Subcutaneous abdominal adipose tissue (tissue), 5 donors: ENCODE results near the gene SLC20A1.

ENCODE experiments used
- H3K27ac ChIP-seq: one replicate; pipeline ENCODE4 v1.7.0; 2013; ENCODE audit warnings: low read depth, mild to moderate bottlenecking, inconsistent platforms, low read length, moderate library complexity
- H3K27me3 ChIP-seq, 5 donors: one replicate each; pipeline ENCODE4 v1.7.0; 2013; ENCODE audit warnings: low read length in 5 of 5, inconsistent platforms in 1 of 5; ENCODE audit not compliant: control insufficient read depth in 5 of 5, insufficient read depth in 4 of 5
- H3K36me3 ChIP-seq, 5 donors: one replicate each; pipeline ENCODE4 v1.7.0; 2013; ENCODE audit warnings: low read length in 5 of 5; ENCODE audit not compliant: control insufficient read depth in 5 of 5, insufficient read depth in 5 of 5
- H3K4me1 ChIP-seq, 5 donors: one replicate each; pipeline ENCODE4 v1.7.0; 2013; ENCODE audit warnings: low read length in 5 of 5, mild to moderate bottlenecking in 3 of 5, moderate library complexity in 1 of 5; ENCODE audit not compliant: control insufficient read depth in 5 of 5, insufficient read depth in 5 of 5
- H3K4me3 ChIP-seq, 5 donors: one replicate each; pipeline ENCODE4 v1.7.0; 2013; ENCODE audit warnings: low read length in 5 of 5, low read depth in 1 of 5
- H3K9ac ChIP-seq, 5 donors: one replicate each; pipeline ENCODE4 v1.7.0; 2013; ENCODE audit warnings: low read length in 5 of 5, mild to moderate bottlenecking in 4 of 5, moderate library complexity in 3 of 5
- H3K9me3 ChIP-seq, 5 donors: one replicate each; pipeline ENCODE4 v1.7.0; 2013; ENCODE audit warnings: low read length in 5 of 5; ENCODE audit not compliant: control insufficient read depth in 5 of 5
- donor health status: healthy.
- donor health status: healthy.
- donor health status: healthy.
- donor health status: healthy.
- donor health status: healthy.

Gene SLC20A1

DNA sequence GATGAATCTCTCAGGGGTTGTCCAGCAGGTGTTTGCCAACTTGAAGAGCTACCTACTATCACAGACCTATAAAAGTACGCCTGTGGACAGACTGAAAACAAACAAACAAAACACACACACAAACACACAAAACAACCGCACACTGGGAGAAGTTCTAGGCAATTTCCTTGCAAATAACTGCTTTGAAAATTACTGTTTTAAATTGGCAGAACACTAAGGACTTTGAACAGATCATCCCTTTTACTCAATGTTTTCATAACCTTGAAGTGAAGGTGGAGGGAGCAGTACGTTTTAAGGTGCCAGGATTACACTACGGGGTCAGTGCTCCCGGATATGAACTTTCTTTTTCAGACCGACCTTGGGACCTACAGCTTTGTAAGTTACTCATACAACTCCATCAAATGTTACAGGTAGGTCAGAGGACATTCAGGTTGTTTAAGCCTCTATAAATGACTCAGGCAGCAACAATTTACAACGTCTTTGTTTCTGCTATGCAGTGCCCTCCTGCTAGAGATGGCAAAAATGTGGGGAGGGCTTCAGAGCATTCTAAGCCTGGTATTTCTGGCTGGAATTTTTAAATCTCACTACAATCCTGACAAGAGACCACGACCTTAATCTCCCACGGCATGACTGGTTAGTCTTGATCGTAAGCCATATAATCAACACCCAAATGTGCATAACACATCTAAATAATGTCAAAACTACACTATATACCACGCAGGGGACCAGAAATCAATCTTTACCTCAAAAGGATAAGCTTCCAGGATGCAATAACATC is 1.4 kb upstream of the SLC20A1 start:
- peaks cover 6 to 33% (median 26%) of the 10 kb centered on the region in 5 donors for H3K4me1 ChIP-seq
- peak overlapping the region; percentile 71 to 90 (median 81) for H3K4me3 ChIP-seq
- H3K36me3 ChIP-seq: peaks cover 4 to 12% (median 10%) of the 10 kb centered on the region in 5 donors
- no peak overlapping the region for H3K27ac ChIP-seq
- H3K27me3 ChIP-seq: no peaks in the 10 kb centered on the region
- peak overlapping the region in 3 of 5 donors; percentile 59 to 78 (median 65) for H3K9ac ChIP-seq
- H3K9me3 ChIP-seq: no peaks in the 10 kb centered on the region

DNA sequence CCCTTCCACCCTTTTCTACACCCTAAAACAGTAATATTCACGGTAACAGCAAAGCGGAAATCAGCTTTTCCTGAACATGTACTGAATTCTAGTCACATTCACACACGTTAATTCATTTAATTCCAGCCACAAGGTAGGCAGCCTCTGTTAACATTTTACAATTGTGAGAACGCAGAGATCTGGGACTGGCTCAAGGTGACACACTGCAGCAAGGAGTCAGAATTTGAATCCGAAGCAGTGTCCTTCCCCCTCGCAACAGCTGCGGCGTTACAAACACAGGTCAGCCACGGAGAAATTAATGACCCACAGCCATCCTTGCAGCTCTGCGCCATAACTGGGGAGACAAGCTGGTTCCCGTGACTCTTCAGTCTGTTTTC is 818 bp upstream of the SLC20A1 start:
- Histone ChIP-seq H3K4me3 (peak overlapping the region; percentile 71 to 90 (median 81)), H3K9ac (peak overlapping the region in 3 of 5 donors; percentile 59 to 78 (median 65)), H3K27ac (peak overlapping the region; percentile 77), H3K36me3 (peaks cover 10 to 18% (median 13%) of the 10 kb centered on the region in 5 donors), H3K9me3 (no peaks in the 10 kb centered on the region), H3K4me1 (peaks cover 6 to 33% (median 26%) of the 10 kb centered on the region in 5 donors), H3K27me3 (no peaks in the 10 kb centered on the region)

DNA sequence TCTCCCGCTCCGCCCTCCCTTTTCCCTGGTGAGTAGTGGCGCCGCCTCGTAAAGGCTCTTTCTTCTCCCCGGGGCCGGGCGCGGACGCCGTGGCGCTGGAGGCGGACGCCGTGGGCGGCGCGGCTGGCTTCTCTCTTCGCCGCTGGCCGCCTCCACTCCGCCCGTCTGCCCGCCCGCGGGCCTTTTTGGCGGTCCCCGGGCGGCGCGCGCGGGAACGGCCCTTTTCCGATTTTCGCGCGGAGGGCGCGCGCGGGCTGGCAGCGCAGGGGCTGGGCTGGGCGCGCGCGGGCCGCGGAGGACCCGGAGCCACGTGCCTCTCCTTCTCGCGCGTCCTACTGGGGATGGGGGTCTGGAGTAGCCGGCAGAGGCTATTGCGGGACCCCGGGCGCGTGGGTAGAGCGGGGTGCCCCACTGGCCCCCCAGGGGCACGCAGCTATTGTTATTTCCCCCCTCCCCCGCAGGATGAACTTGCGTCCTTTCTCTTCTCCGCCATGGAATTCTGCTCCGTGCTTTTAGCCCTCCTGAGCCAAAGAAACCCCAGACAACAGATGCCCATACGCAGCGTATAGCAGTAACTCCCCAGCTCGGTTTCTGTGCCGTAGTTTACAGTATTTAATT is 472 bp downstream of the SLC20A1 start:
- H3K27ac ChIP-seq: peak overlapping the region; percentile 77
- peak overlapping the region; percentile 79 to 90 (median 81) for H3K4me3 ChIP-seq
- H3K36me3 ChIP-seq: peaks cover 11 to 24% (median 17%) of the 10 kb centered on the region in 5 donors
- no peaks in the 10 kb centered on the region for H3K27me3 ChIP-seq
- peak overlapping the region in 4 of 5 donors; percentile 76 to 86 (median 82) for H3K9ac ChIP-seq
- no peaks in the 10 kb centered on the region for H3K9me3 ChIP-seq
- peaks cover 6 to 33% (median 26%) of the 10 kb centered on the region in 5 donors for H3K4me1 ChIP-seq

DNA sequence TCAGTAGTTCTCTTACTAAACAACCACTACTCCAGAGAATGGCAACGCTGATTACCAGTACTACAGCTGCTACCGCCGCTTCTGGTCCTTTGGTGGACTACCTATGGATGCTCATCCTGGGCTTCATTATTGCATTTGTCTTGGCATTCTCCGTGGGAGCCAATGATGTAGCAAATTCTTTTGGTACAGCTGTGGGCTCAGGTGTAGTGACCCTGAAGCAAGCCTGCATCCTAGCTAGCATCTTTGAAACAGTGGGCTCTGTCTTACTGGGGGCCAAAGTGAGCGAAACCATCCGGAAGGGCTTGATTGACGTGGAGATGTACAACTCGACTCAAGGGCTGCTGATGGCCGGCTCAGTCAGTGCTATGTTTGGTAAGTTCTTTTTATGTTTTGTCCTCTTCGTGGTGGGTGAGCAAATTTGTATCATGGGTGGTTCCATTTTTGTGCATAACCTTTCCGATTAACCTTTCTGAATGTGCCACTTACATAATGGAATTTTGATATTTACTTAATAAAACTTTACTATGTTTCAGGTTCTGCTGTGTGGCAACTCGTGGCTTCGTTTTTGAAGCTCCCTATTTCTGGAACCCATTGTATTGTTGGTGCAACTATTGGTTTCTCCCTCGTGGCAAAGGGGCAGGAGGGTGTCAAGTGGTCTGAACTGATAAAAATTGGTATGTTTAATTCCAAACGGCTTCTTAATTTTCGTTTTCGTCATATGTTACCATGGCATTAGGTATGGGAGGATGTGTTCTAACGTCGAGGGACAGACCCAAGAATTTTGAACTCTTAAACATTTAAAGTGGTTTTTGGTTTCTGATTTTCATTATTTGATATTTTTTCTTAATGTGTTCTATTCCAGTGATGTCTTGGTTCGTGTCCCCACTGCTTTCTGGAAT is 1.3 kb downstream of the SLC20A1 start:
- peaks cover 15 to 32% (median 23%) of the 10 kb centered on the region in 5 donors for H3K36me3 ChIP-seq
- H3K9ac ChIP-seq: peak overlapping the region in 2 of 5 donors; percentile 78 to 83
- H3K4me3 ChIP-seq: peak overlapping the region; percentile 79 to 90 (median 81)
- H3K27ac ChIP-seq: no peak overlapping the region
- peaks cover 6 to 31% (median 26%) of the 10 kb centered on the region in 5 donors for H3K4me1 ChIP-seq
- H3K9me3 ChIP-seq: no peaks in the 10 kb centered on the region
- H3K27me3 ChIP-seq: no peaks in the 10 kb centered on the region

DNA sequence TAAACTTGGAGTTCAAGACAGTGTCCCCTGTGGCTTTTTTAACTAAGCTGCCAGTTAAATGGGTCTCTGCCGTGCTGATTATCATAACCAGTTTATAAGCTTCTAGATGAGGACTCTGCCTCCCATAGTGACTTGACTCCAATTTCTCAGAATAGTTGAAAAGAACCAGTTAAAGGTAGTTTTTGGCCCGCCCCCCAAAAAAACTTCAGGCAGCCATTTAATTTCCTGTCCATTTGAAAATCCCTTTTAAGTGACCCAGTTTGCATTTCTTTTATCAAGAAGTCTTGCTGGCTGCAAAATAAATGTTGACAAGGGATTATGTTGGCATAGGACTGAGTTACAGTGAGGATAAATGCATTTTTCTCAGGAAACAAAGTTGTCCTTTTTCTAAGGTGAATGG is 2.3 kb downstream of the SLC20A1 start:
- Histone ChIP-seq H3K9me3 (no peaks in the 10 kb centered on the region), H3K36me3 (peaks cover 26 to 42% (median 33%) of the 10 kb centered on the region in 5 donors), H3K27ac (no peak overlapping the region), H3K9ac (no peak overlapping the region), H3K4me1 (peaks cover 6 to 31% (median 26%) of the 10 kb centered on the region in 5 donors), H3K27me3 (no peaks in the 10 kb centered on the region), H3K4me3 (no peak overlapping the region)

DNA sequence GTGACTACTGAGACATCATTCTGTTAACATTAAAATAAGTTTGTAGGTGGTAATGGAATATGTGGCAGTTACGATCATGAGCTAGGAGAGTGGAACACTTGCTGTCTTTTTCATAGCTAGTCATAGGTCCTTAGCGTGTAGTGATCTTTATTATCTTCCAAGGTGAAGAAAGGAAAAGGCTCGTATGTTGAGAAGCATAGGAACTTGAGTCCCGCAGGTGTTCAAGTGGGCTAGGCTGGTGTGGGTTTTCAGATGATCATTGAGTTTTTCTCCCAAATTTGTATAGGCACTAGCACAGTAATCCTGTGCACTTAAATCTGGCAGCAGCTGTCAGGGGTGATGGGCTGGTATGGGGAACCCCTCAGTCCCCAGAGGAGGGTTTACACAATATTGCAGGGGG is 10.9 kb downstream of the SLC20A1 start:
- H3K9me3 ChIP-seq: no peaks in the 10 kb centered on the region
- H3K9ac ChIP-seq: no peak overlapping the region
- no peak overlapping the region for H3K4me3 ChIP-seq
- no peaks in the 10 kb centered on the region for H3K4me1 ChIP-seq
- H3K36me3 ChIP-seq: peaks cover 47 to 85% (median 66%) of the 10 kb centered on the region in 5 donors
- no peak overlapping the region for H3K27ac ChIP-seq
- H3K27me3 ChIP-seq: no peaks in the 10 kb centered on the region

DNA sequence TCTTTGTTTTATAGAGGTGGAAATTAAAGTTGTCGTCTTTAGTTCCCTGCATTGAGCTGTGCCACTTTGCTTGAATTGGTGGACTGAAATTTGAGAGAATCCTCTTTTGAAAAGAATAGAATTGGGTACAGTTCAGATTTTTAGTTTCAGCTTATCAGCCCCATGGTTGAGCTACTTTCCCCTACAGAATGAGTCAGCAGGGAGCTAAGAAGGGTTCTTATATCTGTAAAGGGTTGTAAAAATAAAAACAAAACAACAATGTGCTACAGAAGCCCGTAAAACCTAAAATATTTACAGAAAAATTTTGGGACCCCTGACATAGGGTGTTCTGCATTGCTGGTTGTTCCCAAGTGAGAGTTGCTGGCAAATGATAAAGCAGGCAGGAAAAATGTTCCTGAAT is 12.6 kb downstream of the SLC20A1 start:
- H3K27ac ChIP-seq: no peak overlapping the region
- peaks cover 0 to 2% (median 2%) of the 10 kb centered on the region in 5 donors for H3K4me1 ChIP-seq
- no peak overlapping the region for H3K4me3 ChIP-seq
- no peaks in the 10 kb centered on the region for H3K9me3 ChIP-seq
- H3K27me3 ChIP-seq: no peaks in the 10 kb centered on the region
- H3K36me3 ChIP-seq: peaks cover 35 to 82% (median 61%) of the 10 kb centered on the region in 5 donors
- H3K9ac ChIP-seq: no peak overlapping the region

DNA sequence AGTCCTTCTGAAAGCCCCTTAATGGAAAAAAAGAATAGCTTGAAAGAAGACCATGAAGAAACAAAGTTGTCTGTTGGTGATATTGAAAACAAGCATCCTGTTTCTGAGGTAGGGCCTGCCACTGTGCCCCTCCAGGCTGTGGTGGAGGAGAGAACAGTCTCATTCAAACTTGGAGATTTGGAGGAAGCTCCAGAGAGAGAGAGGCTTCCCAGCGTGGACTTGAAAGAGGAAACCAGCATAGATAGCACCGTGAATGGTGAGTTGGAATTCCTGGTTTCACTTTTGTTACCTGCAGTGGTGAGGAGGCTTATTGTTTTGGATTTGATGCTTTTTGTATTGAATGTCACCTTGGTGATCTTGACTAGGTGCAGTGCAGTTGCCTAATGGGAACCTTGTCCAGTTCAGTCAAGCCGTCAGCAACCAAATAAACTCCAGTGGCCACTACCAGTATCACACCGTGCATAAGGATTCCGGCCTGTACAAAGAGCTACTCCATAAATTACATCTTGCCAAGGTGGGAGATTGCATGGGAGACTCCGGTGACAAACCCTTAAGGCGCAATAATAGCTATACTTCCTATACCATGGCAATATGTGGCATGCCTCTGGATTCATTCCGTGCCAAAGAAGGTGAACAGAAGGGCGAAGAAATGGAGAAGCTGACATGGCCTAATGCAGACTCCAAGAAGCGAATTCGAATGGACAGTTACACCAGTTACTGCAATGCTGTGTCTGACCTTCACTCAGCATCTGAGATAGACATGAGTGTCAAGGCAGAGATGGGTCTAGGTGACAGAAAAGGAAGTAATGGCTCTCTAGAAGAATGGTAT is 13.3 kb downstream of the SLC20A1 start:
- Histone ChIP-seq H3K4me1 (peaks cover 0 to 10% (median 8%) of the 10 kb centered on the region in 5 donors), H3K4me3 (no peak overlapping the region), H3K9ac (no peak overlapping the region), H3K9me3 (no peaks in the 10 kb centered on the region), H3K27me3 (no peaks in the 10 kb centered on the region), H3K36me3 (peaks cover 32 to 82% (median 64%) of the 10 kb centered on the region in 5 donors), H3K27ac (no peak overlapping the region)

DNA sequence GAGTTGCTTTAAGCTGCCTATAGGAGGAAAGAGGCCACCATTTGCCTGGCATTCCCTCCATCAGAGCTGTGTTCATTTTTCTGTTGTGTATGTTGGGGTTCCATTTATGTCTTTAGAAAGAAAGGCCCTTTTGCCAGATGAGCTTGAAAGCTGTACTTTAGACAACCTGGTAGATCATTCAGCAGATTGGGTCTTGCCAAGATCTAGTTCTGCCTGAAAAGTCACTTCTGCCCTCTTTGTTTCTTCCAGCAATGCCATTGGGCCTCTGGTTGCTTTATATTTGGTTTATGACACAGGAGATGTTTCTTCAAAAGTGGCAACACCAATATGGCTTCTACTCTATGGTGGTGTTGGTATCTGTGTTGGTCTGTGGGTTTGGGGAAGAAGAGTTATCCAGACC is 14.4 kb downstream of the SLC20A1 start:
- Histone ChIP-seq H3K27me3 (no peaks in the 10 kb centered on the region), H3K36me3 (peaks cover 37 to 85% (median 66%) of the 10 kb centered on the region in 5 donors), H3K9ac (no peak overlapping the region), H3K4me3 (no peak overlapping the region), H3K27ac (no peak overlapping the region), H3K9me3 (no peaks in the 10 kb centered on the region), H3K4me1 (peaks cover 0 to 12% (median 8%) of the 10 kb centered on the region in 5 donors)
